Measurements from ENCODE around the gene MEP1B. TPM values are rescaled to one million over a fixed set of nuclear protein-coding genes. Genes with fewer than 3 reads are reported as not detected.
A peak's percentile ranks its signal among the peaks of the same experiment; 100 is the strongest.
"Not testable (repeated sequence)": the region's sequence is repeated elsewhere in the genome, so short reads cannot be mapped to it uniquely, and the experiment has no call there.

Gene MEP1B
- polyA plus RNA-seq, 1 of the 3 experiments (the other 2 are of a cell fraction), result not detected

GRCh38 chr18:32157580-32157979 lies 32.3 kb upstream of the MEP1B start:
- H3K36me3 ChIP-seq (replicated peaks in 1 of 2; ENCODE audit: control insufficient read depth in 1 of 2, insufficient read depth in 2 of 2, low read length in 1 of 2), result no peaks in the 10 kb centered on the region
- TF ChIP-seq FOSL2 (IDR thresholded peaks at IDR 0.05; ENCODE audit: borderline replicate concordance, low read depth), result no peak
- no peak for TF ChIP-seq TAF1 (IDR thresholded peaks at IDR 0.05; ENCODE audit: borderline replicate concordance, low read depth, low read length)
- no peak for TF ChIP-seq NRF1 (IDR thresholded peaks at IDR 0.05; ENCODE audit: low read depth, low read length)
- no peak for TF ChIP-seq POLR2AphosphoS5 (IDR thresholded peaks at IDR 0.05; ENCODE audit: low read depth, low read length)
- no peak for TF ChIP-seq CHD2 (IDR thresholded peaks at IDR 0.05; ENCODE audit: low read length, partially characterized antibody)
- no peak for TF ChIP-seq TCF12 (IDR thresholded peaks at IDR 0.05)
- H3K9me3 ChIP-seq, result no peaks in the 10 kb centered on the region
- H3K9ac ChIP-seq, result no peak overlapping the region
- H3K27me3 ChIP-seq (ENCODE audit: insufficient read depth), result no peaks in the 10 kb centered on the region
- no peaks in the 10 kb centered on the region for H3K79me2 ChIP-seq (ENCODE audit: insufficient read depth)
- no peak overlapping the region for H3K27ac ChIP-seq (ENCODE audit: low read depth in 2 of 2, low read length in 1 of 2)
- H3K9me2 ChIP-seq, result no peaks in the 10 kb centered on the region
- ChIA-PET POLR2A (no interaction called here), CTCF (interaction anchor here (0.6 to 11.8 kb wide), 58 partner anchors 9 to 561 kb away, joined by 3 to 182 read pairs (median 5); partner anchors contain the start of gene GAREM1)
- no peaks in the 10 kb centered on the region for H4K20me1 ChIP-seq (ENCODE audit: insufficient read depth)
- H3F3A ChIP-seq (replicated peaks; ENCODE audit: insufficient read depth), result no peaks in the 10 kb centered on the region
- 71% methylated on average over 5 of the region's 5 CpGs for WGBS (ENCODE audit: low lambda C conversion rate)
- H2AFZ ChIP-seq (ENCODE audit: low read depth), result peak overlapping the region; percentile 83; the same call in 1 of the 2 replicates
- no peak overlapping the region; a peak in 1 of 4 replicates for H3K4me3 ChIP-seq (ENCODE audit: low read depth in 2 of 2, low read length in 1 of 2)
- no peaks in the 10 kb centered on the region; a peak in 1 of 4 replicates for H3K4me1 ChIP-seq (ENCODE audit: control insufficient read depth in 1 of 2, insufficient read depth in 2 of 2, low read depth in 1 of 2, low read length in 1 of 2)
- DNase-seq, result no peak
- H3K4me2 ChIP-seq, result 0 out of 2 replicates have a peak overlapping the region, but pooled peaks have one; percentile 24

GRCh38 chr18:32158108-32158624 lies 31.7 kb upstream of the MEP1B start:
- CTCF ChIA-PET, result interaction anchor here (0.6 to 11.8 kb wide), 63 partner anchors 9 to 560 kb away, joined by 3 to 182 read pairs (median 5); partner anchors contain the start of gene GAREM1

GRCh38 chr18:32158631-32159030 lies 31.2 kb upstream of the MEP1B start:
- DNase-seq; H3K9me2 ChIP-seq; H3K27ac ChIP-seq (ENCODE audit: low read depth in 2 of 2, low read length in 1 of 2); H3K36me3 ChIP-seq (replicated peaks in 1 of 2; ENCODE audit: control insufficient read depth in 1 of 2, insufficient read depth in 2 of 2, low read length in 1 of 2); POLR2A ChIA-PET; H3K79me2 ChIP-seq (ENCODE audit: insufficient read depth); H2AFZ ChIP-seq (ENCODE audit: low read depth); H3K4me2 ChIP-seq; H4K20me1 ChIP-seq (ENCODE audit: insufficient read depth); H3K9me3 ChIP-seq; H3K4me1 ChIP-seq (ENCODE audit: control insufficient read depth in 1 of 2, insufficient read depth in 2 of 2, low read depth in 1 of 2, low read length in 1 of 2); H3K9ac ChIP-seq; H3F3A ChIP-seq (replicated peaks; ENCODE audit: insufficient read depth); H3K27me3 ChIP-seq (ENCODE audit: insufficient read depth): not testable (repeated sequence)
- WGBS (ENCODE audit: low lambda C conversion rate), result 79% methylated on average over 6 of the region's 9 CpGs
- CTCF ChIA-PET, result interaction anchor here (0.6 to 11.8 kb wide), 38 partner anchors 9 to 556 kb away, joined by 3 to 182 read pairs (median 5); partner anchors contain the start of gene GAREM1
- H3K4me3 ChIP-seq (ENCODE audit: low read depth in 2 of 2, low read length in 1 of 2), result 0 out of 4 replicates have a peak overlapping the region, but pooled peaks of 1 of the 2 experiments have one; percentile 45

More at GRCh38 chr18:32158108-32158624, 31.7 kb upstream of the MEP1B start:
- POLR2A ChIA-PET, result no interaction called here
- H3K9me2 ChIP-seq, result no peaks in the 10 kb centered on the region
- H3K4me1 ChIP-seq (ENCODE audit: control insufficient read depth in 1 of 2, insufficient read depth in 2 of 2, low read depth in 1 of 2, low read length in 1 of 2), result no peaks in the 10 kb centered on the region; a peak in 1 of 4 replicates
- peak overlapping the region; percentile 83; the same call in 1 of the 2 replicates for H2AFZ ChIP-seq (ENCODE audit: low read depth)
- 30% methylated on average over 22 of the region's 22 CpGs for WGBS (ENCODE audit: low lambda C conversion rate)
- no peaks in the 10 kb centered on the region for H3K27me3 ChIP-seq (ENCODE audit: insufficient read depth)
- H3K9me3 ChIP-seq, result no peaks in the 10 kb centered on the region
- no peak overlapping the region for H3K9ac ChIP-seq
- no peak for TF ChIP-seq FOSL2 (IDR thresholded peaks at IDR 0.05; ENCODE audit: borderline replicate concordance, low read depth)
- TF ChIP-seq YY1 (IDR thresholded peaks at IDR 0.05; ENCODE audit: low read depth), result no peak
- TF ChIP-seq EP300 (IDR thresholded peaks at IDR 0.05; ENCODE audit: borderline replicate concordance in 1 of 2, low read depth in 1 of 2, low read length in 1 of 2), result no peak
- TF ChIP-seq CHD2 (IDR thresholded peaks at IDR 0.05; ENCODE audit: low read length, partially characterized antibody), result peak; percentile 26
- TF ChIP-seq FOXJ3 (CRISPR knock-in tag; IDR thresholded peaks at IDR 0.05), result no peak
- TF ChIP-seq, protein P1, sequence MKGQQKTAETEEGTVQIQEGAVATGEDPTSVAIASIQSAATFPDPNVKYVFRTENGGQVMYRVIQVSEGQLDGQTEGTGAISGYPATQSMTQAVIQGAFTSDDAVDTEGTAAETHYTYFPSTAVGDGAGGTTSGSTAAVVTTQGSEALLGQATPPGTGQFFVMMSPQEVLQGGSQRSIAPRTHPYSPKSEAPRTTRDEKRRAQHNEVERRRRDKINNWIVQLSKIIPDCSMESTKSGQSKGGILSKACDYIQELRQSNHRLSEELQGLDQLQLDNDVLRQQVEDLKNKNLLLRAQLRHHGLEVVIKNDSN (IDR thresholded peaks at IDR 0.05; ENCODE audit: borderline replicate concordance, low read depth), result no peak
- TF ChIP-seq NFIC (IDR thresholded peaks at IDR 0.05; ENCODE audit: borderline replicate concordance), result no peak
- TF ChIP-seq POLR2AphosphoS5 (IDR thresholded peaks at IDR 0.05; ENCODE audit: low read depth, low read length), result no peak
- TF ChIP-seq, protein P2, sequence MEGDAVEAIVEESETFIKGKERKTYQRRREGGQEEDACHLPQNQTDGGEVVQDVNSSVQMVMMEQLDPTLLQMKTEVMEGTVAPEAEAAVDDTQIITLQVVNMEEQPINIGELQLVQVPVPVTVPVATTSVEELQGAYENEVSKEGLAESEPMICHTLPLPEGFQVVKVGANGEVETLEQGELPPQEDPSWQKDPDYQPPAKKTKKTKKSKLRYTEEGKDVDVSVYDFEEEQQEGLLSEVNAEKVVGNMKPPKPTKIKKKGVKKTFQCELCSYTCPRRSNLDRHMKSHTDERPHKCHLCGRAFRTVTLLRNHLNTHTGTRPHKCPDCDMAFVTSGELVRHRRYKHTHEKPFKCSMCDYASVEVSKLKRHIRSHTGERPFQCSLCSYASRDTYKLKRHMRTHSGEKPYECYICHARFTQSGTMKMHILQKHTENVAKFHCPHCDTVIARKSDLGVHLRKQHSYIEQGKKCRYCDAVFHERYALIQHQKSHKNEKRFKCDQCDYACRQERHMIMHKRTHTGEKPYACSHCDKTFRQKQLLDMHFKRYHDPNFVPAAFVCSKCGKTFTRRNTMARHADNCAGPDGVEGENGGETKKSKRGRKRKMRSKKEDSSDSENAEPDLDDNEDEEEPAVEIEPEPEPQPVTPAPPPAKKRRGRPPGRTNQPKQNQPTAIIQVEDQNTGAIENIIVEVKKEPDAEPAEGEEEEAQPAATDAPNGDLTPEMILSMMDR (IDR thresholded peaks at IDR 0.05), result peak; percentile 84
- peak; percentile 94 for TF ChIP-seq SMC3 (IDR thresholded peaks at IDR 0.05; ENCODE audit: low read depth, low read length)
- no peak for TF ChIP-seq TEAD4 (IDR thresholded peaks at IDR 0.05; ENCODE audit: borderline replicate concordance, insufficient read depth)
- TF ChIP-seq RAD21 (IDR thresholded peaks at IDR 0.05; ENCODE audit: low read length), result peak; percentile 99
- no peak for TF ChIP-seq RXRA (IDR thresholded peaks at IDR 0.05; ENCODE audit: borderline replicate concordance, low read depth)
- TF ChIP-seq, protein P3, sequence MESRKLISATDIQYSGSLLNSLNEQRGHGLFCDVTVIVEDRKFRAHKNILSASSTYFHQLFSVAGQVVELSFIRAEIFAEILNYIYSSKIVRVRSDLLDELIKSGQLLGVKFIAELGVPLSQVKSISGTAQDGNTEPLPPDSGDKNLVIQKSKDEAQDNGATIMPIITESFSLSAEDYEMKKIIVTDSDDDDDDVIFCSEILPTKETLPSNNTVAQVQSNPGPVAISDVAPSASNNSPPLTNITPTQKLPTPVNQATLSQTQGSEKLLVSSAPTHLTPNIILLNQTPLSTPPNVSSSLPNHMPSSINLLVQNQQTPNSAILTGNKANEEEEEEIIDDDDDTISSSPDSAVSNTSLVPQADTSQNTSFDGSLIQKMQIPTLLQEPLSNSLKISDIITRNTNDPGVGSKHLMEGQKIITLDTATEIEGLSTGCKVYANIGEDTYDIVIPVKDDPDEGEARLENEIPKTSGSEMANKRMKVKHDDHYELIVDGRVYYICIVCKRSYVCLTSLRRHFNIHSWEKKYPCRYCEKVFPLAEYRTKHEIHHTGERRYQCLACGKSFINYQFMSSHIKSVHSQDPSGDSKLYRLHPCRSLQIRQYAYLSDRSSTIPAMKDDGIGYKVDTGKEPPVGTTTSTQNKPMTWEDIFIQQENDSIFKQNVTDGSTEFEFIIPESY (IDR thresholded peaks at IDR 0.05; ENCODE audit: borderline replicate concordance, low read depth), result no peak
- TF ChIP-seq JUND (IDR thresholded peaks at IDR 0.05), result no peak
- H3K36me3 ChIP-seq (replicated peaks in 1 of 2; ENCODE audit: control insufficient read depth in 1 of 2, insufficient read depth in 2 of 2, low read length in 1 of 2), result no peaks in the 10 kb centered on the region
- no peak overlapping the region for H3K27ac ChIP-seq (ENCODE audit: low read depth in 2 of 2, low read length in 1 of 2)
- no peaks in the 10 kb centered on the region for H4K20me1 ChIP-seq (ENCODE audit: insufficient read depth)
- peak; percentile 76 for DNase-seq
- H3K4me3 ChIP-seq (ENCODE audit: low read depth in 2 of 2, low read length in 1 of 2), result peak overlapping the region in 1 of 2 experiments; percentile 45; a peak in 1 of 4 replicates
- no peaks in the 10 kb centered on the region for H3K79me2 ChIP-seq (ENCODE audit: insufficient read depth)
- 0 out of 2 replicates have a peak overlapping the region, but pooled peaks have one; percentile 24 for H3K4me2 ChIP-seq
- H3F3A ChIP-seq (replicated peaks; ENCODE audit: insufficient read depth), result no peaks in the 10 kb centered on the region

Data from SK-N-SH (cell line).